Lung (tissue), 12 donors: ENCODE measurements around the gene LANCL3. TPM values are rescaled to one million over a fixed set of nuclear protein-coding genes. Genes with fewer than 3 reads are reported as not detected.

Experiments
- ATAC-seq: fragments of 200-7000 bp; cut with Tn5 transposase; one replicate; pipeline ENCODE4 v1.9.1; 2020; ENCODE audit warnings: moderate number of reproducible peaks; ENCODE audit not compliant: insufficient read depth, low FRiP score
- DNase-seq, 3 donors: peaks; one replicate each; pipeline ENCODE4 v3.0.0-alpha.2; 2013 to 2017
- H3K27ac ChIP-seq, 2 donors: one replicate each; pipeline ENCODE4 v1.5.1; 2013; ENCODE audit warnings: mild to moderate bottlenecking in 2 of 2, moderate library complexity in 2 of 2, control low read depth in 1 of 2, inconsistent platforms in 1 of 2, low read depth in 1 of 2, low read length in 1 of 2
- H3K27me3 ChIP-seq, 3 donors: one replicate each; pipeline ENCODE4 v1.5.1; 2013; ENCODE audit warnings: low read length in 2 of 3; ENCODE audit not compliant: control insufficient read depth in 3 of 3, insufficient read depth in 3 of 3
- H3K36me3 ChIP-seq, 4 donors: one replicate each; pipeline ENCODE4 v1.5.1; 2013; ENCODE audit warnings: low read length in 4 of 4, mild to moderate bottlenecking in 1 of 4, moderate library complexity in 1 of 4; ENCODE audit not compliant: control insufficient read depth in 4 of 4, insufficient read depth in 4 of 4
- H3K4me1 ChIP-seq, 5 donors: one replicate each; pipeline ENCODE4 v1.5.1; 2013; ENCODE audit warnings: low read length in 5 of 5, mild to moderate bottlenecking in 2 of 5, moderate library complexity in 1 of 5; ENCODE audit not compliant: control insufficient read depth in 5 of 5, insufficient read depth in 5 of 5
- H3K4me3 ChIP-seq: one replicate; pipeline ENCODE4 v1.5.1; 2013; ENCODE audit warnings: mild to moderate bottlenecking, control low read depth, moderate library complexity
- H3K9ac ChIP-seq, 2 donors: one replicate each; pipeline ENCODE4 v1.5.1; 2013; ENCODE audit warnings: low read length in 2 of 2, control low read depth in 1 of 2; ENCODE audit not compliant: insufficient read depth in 1 of 2
- H3K9me3 ChIP-seq, 4 donors: one replicate each; pipeline ENCODE4 v1.5.1; 2013; ENCODE audit warnings: low read length in 3 of 4, mild to moderate bottlenecking in 1 of 4, moderate library complexity in 1 of 4; ENCODE audit not compliant: control insufficient read depth in 4 of 4, insufficient read depth in 3 of 4
- CTCF ChIP-seq: IDR thresholded peaks from 2 replicates; pipeline ENCODE4 v1.5.1; 2012; ENCODE audit warnings: mild to moderate bottlenecking; ENCODE audit errors: control extremely low read depth, extremely low read depth
- WGBS, 2 donors: extraction: QIAGEN DNeasy Blood & Tissue Kit; methylation state at CpG; one replicate each; pipeline ENCODE4 v1.1.7; 2013; 5-methylcytosine and 5-hydroxymethylcytosine counted together
- polyA plus RNA-seq, 2 donors: library from polyadenylated mRNA; stranded (reverse); fragments of 200-250 nt; gene quantifications; one replicate each; pipeline ENCODE4 v1.2.1, GENCODE V29; 2013
- total RNA-seq, 2 donors: library from RNA; depleted of rRNA in 1 of 2; stranded (reverse); fragments of >200 nt in 1 of 2; gene quantifications; one replicate each; pipeline ENCODE4 v1.2.1, GENCODE V29; 2014 to 2021
- donor health status: control.
- donor health status: control.
- donor health status: Bipolar disorder and iron deficiency.
- donor health status: healthy.
- donor health status: DM: yes; HTN: yes; CAD: no.

The LANCL3 gene
- total and polyA plus RNA-seq, 4 donors = 0.43 to 10.7 (median 1.4) TPM

GRCh38 chrX:37692918-37693317 lies 121.5 kb downstream of the LANCL3 start:
- H3K27ac ChIP-seq = no peak overlapping the region
- WGBS, 2 donors = 82 to 94% methylated on average over 3 of the region's 3 CpGs
- H3K4me3 ChIP-seq = no peak overlapping the region
- no peak for TF ChIP-seq CTCF
- H3K9ac ChIP-seq = no peak overlapping the region
- no peak for DNase-seq
- H3K36me3 ChIP-seq = no peaks in the 10 kb centered on the region
- ATAC-seq = no peak
- peaks cover 0 to 4% (median 0%) of the 10 kb centered on the region in 4 donors for H3K9me3 ChIP-seq
- H3K4me1 ChIP-seq = peaks cover 0 to 6% (median 0%) of the 10 kb centered on the region in 5 donors
- peaks cover 6 to 20% (median 9%) of the 10 kb centered on the region in 3 donors for H3K27me3 ChIP-seq

GRCh38 chrX:37697169-37697760 lies 125.8 kb downstream of the LANCL3 start:
- Histone ChIP-seq H3K27me3 (peaks cover 3 to 14% (median 12%) of the 10 kb centered on the region in 3 donors), H3K4me3 (no peak overlapping the region), H3K36me3 (no peaks in the 10 kb centered on the region), H3K9ac (no peak overlapping the region), H3K4me1 (no peaks in the 10 kb centered on the region), H3K27ac (no peak overlapping the region), H3K9me3 (peaks cover 0 to 4% (median 0%) of the 10 kb centered on the region in 4 donors)
- ATAC-seq (no peak), DNase-seq (no peak)
- no peak for TF ChIP-seq CTCF
- 56 to 77% methylated on average over 1 of the region's 1 CpG for WGBS, 2 donors

GRCh38 chrX:37701588-37701987 lies 130.1 kb downstream of the LANCL3 start:
- no peak overlapping the region for H3K27ac ChIP-seq
- H3K27me3 ChIP-seq = peaks cover 0 to 9% (median 6%) of the 10 kb centered on the region in 3 donors
- H3K9ac ChIP-seq = no peak overlapping the region
- no peak for TF ChIP-seq CTCF
- no peak overlapping the region for H3K4me3 ChIP-seq
- no peaks in the 10 kb centered on the region for H3K9me3 ChIP-seq
- H3K36me3 ChIP-seq = no peaks in the 10 kb centered on the region
- DNase-seq (no peak), ATAC-seq (no peak)
- WGBS, 2 donors = 65 to 95% methylated on average over 2 to 4 of the region's 4 CpGs
- no peaks in the 10 kb centered on the region for H3K4me1 ChIP-seq

- WGBS, 2 donors = 60 to 90% methylated on average over 3 of the region's 3 CpGs
- TF ChIP-seq CTCF = no peak
These were observed 140.5 kb downstream of the LANCL3 start for GRCh38 chrX:37711991-37712390.

More at GRCh38 chrX:37711991-37712390, 140.5 kb downstream of the LANCL3 start:
- Histone ChIP-seq H3K36me3 (no peaks in the 10 kb centered on the region), H3K9me3 (no peaks in the 10 kb centered on the region), H3K4me1 (no peaks in the 10 kb centered on the region), H3K27me3 (peaks cover 3 to 13% (median 3%) of the 10 kb centered on the region in 3 donors), H3K4me3 (no peak overlapping the region), H3K27ac (no peak overlapping the region), H3K9ac (no peak overlapping the region)
- DNase-seq (no peak), ATAC-seq (no peak)
